GF-D8 (cell line): ENCODE data around the gene TMEM204.

Source experiments
- DNase-seq: peaks from one replicate; lab custom pipeline; 2025; lab: John Stamatoyannopoulos, UW

The TMEM204 gene

DNA sequence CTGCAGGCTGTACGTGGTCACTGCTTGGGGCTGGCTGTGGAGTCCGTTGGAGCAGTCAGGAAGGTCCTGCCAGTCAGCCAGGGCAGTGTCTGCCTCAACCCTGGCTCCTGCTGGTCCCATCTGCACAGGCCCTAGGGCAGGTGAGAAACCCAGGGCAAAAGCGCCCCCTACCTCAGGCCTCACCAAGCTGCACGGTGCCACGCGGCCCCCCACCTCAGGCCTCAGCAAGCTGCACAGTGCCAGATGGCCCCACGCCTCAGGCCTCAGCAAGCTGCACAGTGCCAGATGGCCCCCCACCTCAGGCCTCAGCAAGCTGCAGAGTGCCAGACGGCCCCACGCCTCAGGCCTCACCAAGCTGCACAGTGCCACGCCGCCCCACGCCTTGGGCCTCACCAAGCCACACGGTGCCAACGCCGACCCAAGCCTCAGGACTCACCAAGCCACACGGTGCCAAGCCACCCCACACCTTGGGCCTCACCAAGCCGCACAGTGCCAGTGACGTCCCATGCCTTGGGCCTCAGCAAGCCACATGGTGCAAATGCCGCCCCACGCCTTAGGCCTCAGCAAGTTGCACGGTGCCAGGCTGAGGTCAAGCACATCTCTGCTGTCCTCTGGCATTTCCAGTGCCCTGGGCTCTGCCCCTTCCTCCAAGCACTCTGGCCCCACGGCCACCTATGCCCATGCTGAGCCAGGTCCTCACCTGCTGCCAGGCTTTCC, 5.5 kb downstream of the TMEM204 start:
- DNase-seq = peak; percentile 34

DNA sequence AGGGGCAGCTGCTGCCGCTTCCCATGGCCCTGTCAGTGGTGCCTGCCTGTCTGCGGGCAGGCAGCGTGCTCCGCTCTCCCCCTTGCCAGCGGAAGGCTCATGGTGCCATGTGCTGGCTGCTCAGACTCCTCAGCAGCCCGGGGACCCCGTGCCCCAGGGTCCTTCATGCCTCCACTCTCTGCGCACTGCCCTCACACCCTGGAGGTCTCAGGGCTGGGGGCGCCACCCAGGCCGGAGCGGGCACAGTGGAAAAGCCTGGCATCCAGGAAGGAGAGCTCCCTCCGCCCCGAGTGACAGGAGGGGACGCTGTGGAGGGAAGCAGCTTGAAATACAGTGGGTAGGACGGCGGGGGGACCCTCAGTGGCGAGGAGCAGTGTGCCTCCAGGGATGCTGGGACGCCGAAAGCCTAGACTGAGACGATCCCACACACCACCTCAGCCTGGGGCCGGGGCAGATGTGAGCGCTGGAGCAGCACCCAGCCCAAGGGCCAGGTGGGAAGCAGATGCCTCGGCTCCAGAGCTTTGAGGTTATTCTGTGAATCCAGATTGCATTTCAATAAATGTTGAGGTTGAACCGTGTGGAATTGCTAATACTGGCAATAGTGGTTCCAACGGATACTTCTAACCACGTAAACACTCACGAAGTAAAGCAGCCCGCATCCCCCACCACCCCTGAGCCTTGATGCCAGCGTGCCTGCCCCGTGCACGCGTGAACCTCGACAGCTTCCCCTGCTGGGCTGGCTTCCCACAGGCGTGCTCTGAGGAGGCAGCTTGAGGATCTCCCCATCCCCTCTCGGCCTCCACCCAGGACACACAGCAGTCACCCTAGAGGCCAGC, 6.5 kb downstream of the TMEM204 start:
- no peak for DNase-seq

DNA sequence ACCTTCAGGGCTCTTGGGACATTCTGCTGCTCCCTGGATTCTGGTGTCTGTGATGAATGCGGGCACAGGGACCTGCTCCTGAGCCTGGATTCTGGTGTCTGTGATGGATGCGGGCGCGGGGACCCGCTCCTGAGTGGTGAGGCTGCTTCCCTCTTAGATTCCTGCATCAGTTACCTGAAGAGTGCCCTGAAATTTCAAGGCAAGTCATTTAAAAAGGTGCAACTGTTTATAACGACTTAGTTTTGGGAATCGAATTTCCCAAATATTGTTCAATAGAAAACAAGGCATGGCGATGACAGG, 7.0 kb downstream of the TMEM204 start:
- no peak for DNase-seq

DNA sequence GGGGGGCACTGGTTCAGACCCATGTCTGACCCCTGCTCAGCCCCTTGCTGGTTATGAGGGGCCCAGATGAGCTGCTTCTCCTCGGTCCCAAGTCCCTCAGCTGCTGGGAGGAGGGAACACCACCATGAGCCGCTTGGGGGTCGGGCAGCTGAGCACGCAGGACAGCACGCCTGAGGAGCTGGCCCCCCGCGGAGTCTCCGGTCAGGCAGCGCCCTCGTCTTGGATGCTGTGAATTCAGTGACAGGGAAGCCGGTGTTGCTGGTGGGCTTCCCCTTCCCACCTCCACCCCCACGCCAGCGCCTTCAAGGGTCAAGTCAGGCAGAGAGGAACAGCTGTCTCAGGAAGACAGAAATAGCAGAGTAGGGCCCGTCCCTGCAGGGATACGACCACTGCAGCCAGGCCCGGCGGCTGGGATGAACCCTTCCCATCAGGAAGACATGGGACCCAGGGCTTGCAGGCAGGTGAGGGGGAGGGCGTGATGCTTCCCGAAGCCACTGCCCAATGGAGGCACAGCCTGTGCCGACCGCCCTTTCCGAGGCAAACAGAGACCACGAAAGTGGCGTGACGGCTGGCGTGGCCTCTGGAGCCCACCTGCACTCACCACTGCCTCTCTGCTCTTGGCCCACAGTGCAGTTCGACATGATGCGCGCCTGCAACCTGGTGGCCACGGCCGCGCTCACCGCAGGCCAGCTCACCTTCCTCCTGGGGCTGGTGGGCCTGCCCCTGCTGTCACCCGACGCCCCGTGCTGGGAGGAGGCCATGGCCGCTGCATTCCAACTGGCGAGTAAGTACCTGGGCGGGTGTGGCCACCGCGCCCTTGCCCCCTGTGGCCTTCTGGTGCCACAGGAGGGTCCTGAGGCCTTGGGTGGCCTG, 8.1 kb downstream of the TMEM204 start:
- no peak for DNase-seq

DNA sequence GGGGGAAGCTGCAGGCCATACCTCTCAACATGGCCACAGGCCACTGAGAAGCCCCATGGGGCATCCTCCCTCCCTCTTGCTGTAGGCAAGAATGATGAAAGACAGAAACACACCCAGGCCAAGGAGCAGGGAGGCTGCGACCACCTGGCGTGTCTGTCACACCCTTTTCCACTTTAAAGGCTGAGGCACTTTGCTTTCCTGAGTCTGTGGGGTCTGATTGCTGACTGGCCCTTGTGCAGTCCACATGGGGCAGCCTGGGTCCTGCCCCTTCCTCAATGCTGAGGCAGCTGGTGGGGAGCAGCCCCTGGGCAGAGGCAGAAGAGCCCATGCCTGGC, 8.7 kb downstream of the TMEM204 start:
- DNase-seq = no peak

DNA sequence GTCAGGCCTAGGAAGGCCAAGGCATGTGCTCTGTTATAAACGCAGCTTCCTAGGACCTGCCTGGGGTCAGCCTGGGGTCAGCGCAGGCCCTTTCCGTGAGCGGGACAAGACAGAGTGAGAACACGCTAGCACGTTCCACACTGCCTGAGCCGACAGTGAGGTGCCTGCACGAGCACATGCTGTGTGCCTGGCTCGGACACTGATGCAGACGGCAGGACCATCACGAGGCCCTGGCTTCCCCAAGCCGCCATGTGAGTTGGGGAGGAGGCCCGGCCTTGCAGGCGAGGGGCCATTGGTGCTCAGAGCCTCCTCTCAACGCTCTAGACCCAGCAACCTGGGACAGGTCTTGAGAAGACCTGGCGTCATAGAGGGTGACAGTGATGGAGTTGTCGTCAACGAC, 9.1 kb downstream of the TMEM204 start:
- DNase-seq = no peak

DNA sequence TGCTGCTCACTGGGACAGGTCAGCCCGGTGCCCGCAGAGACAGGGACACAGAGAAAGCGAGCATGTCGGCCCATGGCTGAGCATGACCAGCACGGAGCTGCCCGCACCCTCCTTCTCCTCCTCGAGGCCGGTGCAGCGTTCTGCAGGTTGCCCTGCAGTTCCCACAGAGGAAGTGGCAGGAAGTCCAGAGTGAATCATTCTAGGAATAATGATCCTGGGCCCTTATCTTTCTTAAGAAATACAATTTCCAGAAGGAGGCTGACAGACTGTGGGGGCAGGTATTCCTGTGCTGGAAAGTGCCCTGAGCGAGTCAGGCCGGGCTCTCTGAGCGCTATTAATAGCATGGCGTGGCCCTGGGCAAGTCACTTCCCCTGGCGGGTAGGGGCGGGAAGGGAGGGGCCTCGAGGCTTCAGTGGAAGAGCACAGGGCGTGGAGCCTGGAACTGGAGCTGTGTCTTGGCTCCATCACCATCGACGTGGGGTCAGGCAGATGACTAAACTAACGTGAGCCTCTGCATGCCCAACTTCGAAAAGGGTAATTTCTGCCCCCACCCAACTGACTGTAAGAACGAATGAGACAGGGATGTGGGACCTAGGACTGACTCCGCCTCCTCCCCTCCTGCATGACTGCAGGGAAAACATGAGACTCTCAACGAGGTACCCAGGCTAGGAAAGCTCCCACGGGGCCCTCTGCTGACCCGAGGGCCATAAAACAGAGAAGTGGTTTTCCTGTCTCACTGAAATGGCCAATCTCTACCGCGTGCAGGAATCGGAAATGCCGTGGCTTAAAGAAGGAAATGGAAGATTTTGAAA, 9.8 kb downstream of the TMEM204 start:
- peak; percentile 86 for DNase-seq

DNA sequence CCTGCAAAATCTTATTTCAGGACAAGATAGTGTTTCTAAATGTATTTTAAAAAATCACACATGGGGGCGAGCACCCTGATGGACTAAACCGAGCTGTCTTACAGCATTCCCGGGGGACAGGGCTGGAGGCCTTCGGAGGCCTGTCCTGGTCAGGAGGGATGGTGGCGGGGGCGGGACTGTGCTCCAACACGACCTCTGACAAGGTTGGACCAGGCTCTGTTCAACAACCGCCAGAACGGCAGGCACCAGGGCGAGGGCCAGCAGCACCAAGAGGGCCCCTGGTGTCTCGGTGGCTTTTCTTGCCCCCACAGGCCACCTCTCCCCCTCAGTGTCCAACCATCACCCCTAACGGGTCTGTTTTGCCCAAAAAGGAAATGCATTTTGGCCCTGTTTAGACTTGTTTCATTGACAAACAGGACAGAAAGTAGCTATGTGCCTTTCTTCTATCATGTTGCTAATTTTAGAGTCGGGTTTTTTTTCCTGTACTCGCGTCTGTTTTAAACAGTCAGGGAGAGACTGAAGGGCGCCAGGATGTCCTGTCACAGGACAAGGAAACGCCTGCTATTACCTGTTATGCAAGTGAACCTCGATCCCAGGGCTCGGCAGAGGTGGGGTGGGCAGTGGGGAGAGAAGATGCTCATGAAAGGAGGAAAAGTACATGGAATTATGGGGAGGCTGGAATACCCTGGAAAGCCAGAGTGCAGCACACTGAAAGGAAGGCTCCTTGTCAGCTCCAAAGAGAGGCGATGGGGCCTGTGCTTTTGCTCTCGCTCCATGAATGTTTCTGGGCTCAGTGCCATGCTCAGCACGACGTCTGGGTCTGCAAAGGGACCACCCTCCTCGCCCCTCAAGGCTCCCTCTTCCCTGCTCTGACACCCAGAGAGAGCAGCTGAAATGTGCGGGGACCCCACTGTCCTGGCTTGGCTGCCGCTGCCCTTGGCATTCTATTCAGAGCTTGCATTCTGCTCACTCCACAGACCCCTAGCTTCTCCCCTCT, 11.9 kb downstream of the TMEM204 start:
- DNase-seq = no peak

DNA sequence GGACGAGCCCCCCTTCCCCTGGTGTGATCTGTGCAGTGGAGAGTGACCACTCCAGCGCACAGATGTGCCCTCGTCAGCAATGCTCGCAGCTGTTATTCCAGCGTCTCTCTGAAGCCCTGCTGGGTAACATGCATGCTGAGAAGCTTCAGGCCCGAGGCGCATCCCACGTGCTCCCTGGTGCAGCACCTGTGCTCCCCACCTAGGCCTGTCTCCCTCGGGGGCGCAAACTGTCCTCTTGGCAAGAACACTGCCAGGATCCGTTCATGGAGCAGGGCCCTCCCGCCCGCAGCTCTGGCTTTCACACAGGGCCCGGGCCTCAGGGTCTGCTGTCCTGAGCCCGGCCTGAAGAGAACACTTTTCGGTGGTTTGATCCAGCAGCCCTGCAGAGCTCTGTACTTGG, 13.0 kb downstream of the TMEM204 start:
- DNase-seq = no peak

DNA sequence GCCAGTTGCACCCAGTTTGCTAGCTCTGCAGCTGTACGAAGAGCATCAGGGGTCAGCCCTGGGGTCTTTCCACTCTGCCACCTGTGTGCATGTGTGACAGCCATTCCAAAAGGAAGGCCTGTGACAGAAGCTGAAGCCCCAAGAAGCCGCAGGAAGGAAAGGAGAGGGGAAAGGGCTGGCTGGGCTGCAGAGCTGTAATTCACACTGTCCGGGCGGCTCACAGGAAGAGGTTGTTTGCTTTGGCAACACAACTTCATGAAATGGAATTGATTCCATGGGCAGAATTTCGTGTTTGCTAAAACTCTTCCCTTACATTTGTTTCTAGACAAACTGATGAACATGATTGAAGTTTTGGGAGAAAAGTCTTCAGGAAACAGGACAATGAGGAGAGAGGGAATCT, 14.8 kb downstream of the TMEM204 start:
- no peak for DNase-seq

DNA sequence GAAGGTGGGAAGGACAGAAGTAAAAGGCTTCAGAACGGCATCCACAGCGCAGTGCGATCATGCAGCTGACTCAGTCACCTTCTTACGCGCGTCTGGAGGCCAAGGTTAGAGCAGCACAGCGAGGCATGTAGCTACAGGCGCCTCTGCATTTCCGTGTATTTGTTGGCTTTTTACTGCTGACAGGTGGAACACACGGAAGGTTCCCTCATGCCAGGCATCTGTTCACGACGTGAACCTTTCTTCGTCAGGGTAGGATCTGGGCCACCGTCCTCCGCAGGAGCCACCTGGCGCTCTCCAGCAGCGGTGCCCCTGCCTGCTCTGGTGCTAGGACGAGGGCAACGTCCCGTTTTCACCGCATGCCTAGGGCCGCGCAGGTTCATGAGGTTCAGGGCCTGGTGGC, 15.3 kb downstream of the TMEM204 start:
- no peak for DNase-seq

DNA sequence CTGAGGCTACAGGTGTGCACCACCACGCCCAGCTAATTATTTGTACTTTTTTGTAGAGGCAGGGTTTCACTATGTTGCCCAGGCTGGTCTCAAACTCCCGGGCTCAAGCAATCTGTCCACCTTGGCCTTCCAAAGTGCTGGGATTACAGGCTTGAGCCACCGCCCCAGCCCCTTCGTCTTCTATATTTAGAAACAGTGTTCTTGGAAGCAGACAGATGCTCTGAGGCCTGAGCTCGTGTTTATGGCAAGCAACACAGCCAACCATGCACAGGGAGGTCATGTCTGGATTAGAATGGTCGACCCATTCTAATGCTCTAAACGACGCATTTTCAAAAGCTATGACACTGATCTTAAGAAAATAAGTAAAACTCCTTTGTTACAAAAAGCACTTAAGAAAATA, 16.6 kb downstream of the TMEM204 start:
- DNase-seq = no peak

DNA sequence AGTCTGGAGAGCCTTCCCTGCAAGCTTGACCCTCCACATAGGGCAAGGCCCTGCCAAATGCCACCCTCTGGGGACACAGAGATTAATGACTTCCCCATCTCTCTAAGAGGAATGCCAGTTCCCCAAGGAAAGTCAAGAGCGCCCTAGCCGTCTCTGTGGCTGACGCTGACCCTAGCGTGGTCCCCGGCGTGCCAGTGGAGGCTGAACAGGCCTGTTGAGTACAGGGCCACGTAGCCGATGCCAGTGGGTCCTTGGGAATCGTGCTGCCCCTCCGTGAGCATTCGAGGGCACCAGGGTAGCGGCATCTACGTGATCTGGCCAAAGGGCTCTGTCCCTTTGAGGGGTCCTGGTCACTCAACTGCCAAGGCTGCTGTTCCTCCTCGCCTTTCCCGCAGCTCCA, 17.2 kb downstream of the TMEM204 start:
- no peak for DNase-seq

DNA sequence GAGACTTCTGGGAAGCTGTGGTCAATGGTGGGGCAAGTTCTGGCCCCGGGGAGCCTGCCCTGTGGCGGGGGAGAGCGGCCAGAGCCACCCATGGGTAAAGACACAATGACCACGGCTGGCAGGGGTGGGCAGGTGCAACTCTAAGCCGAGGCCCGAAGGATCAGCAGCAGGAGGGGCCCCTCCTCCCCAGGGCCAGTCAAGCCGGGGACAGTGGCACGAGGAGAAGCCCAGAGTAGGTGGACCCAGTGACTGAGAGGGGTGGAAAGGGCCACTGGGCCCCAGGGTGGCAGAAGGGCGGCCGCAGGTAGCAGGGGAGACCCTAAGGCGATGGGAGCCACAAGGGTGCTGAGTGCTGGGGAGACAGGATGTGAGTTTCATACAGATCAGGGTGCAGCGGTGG, 17.7 kb downstream of the TMEM204 start:
- DNase-seq = no peak

DNA sequence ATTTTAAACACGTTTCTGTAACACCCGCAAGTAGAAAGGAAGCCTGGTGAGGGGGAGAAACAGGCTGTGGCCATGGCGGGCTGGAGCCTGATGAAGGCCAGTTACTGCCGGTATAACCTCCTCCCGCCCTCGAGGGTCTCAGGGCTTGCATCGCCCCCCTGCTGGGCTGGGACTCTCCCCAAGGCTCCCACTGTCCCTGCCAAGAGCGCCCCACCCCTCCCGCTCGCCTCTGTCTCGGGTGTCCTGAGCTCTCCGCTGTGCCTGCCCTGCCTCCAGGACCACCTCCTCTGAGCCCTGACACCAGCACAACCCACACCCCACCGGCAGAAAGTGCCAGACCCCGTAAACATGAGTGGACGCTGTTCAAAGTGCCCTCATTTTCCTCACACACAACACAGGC, 18.7 kb downstream of the TMEM204 start:
- DNase-seq = no peak

DNA sequence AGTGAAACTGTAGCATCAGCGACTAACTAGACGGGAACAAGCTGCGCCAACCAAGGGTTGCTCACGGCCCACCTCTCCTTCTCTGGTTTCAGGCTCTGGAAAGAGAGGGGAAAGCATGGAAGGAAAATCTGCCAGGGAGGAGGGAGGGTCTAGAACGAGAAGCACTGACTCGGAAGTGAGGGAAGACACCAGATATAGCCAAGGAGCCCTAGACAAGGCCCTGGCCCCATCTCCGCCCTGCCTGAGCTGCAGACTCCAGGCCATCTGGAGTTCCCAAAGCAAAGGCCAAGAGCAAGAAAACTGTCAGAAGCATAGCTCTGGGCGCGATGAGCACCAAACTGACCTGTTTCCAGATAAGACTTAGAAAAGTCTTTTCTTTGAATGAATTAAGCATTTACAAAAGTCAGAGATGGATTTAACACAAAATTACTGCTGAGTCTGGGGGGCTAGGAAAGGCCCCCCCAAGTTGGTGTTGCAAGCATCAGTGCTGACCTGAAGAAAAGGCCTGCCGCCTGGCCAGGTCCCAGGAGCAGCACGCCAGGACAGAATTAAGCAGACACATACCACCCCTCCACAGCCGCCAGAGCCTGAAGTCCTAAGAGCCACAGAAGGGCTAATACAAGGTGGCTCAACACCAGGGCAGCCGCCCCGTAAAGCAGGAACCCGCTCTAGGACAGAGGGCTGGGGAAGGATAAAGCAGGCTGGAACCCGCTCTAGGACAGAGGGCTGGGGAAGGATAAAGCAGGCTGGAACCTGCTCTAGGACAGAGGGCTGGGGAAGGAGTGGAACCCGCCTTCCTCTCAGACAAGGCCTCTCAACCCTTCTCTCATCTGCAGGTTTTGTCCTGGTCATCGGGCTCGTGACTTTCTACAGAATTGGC, 20.7 kb downstream of the TMEM204 start:
- DNase-seq = no peak

DNA sequence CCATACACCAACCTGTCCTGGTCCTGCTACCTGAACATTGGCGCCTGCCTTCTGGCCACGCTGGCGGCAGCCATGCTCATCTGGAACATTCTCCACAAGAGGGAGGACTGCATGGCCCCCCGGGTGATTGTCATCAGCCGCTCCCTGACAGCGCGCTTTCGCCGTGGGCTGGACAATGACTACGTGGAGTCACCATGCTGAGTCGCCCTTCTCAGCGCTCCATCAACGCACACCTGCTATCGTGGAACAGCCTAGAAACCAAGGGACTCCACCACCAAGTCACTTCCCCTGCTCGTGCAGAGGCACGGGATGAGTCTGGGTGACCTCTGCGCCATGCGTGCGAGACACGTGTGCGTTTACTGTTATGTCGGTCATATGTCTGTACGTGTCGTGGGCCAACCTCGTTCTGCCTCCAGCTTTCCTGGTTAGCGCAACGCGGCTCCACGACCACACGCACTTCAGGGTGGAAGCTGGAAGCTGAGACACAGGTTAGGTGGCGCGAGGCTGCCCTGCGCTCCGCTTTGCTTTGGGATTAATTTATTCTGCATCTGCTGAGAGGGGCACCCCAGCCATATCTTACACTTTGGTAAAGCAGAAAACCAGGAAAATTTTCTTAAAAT, 21.5 kb downstream of the TMEM204 start:
- no peak for DNase-seq

DNA sequence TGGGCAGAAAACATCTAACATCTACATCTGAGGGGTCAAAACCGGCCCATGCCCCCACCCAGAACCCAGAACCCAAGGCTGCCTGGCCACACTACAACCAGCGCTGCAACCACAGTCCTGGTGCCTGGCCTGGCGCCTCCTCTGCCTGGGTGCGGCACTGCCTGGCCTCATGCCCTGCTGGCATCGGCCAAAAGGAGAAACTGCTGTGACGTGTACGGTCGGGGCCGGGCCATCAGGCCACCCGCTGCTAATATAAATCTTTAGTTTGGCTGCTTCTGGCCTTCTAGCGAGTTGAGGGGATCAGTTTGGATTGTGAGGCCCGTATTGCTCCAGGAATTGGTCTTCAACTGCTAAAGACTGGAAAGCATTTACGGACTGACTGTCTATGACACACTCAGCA, 22.8 kb downstream of the TMEM204 start:
- DNase-seq = no peak

DNA sequence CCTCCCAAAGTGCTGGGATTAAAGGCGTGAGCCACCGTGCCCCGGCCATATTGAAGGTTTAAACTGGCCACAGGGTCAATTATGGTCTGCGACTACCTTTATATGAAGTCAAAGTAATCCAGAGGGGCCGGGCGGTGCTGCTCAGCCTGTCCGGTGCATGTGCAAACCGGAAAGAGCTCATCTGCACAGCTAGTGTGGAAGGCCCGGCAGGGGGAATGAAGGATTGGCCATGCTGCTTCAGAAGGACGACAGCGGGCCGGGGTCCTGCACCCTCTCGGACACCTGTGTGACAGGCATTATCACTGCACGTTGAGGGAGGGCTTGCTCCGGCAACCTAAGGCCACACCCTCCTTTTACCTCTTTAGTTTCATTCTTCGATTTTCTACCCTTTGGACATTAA, 23.6 kb downstream of the TMEM204 start:
- DNase-seq = no peak
